Hematopoietic multipotent progenitor cell treated with erythropoietin and hydrocortisone succinate and interleukin-3 and kit ligand, for 15 days (in vitro differentiated cells): Measurements from ENCODE around the gene CYB561.

Experiments used
- DNase-seq: peaks from one replicate; pipeline ENCODE4 v3.0.0-alpha.2; 2015; ENCODE audit warnings: low spot score

The CYB561 gene

GRCh38 chr17:63445954-63446752, at the start of gene CYB561:
TSS of gene CYB561 (minus strand) at chr17:63446306. CDS start at chr17:63437547, 8,759 bp downstream.
- DNase-seq: peak; percentile 64

GRCh38 chr17:63495491-63495890, 49.4 kb upstream of the CYB561 start:
- DNase-seq: no peak

- DNase-seq: no peak
These were observed 48.3 kb upstream of the CYB561 start for GRCh38 chr17:63494300-63494928.

- no peak for DNase-seq
These were observed 47.3 kb upstream of the CYB561 start for GRCh38 chr17:63493411-63493810.

- DNase-seq: no peak
These were observed 46.8 kb upstream of the CYB561 start for GRCh38 chr17:63492940-63493339.

GRCh38 chr17:63491977-63492618, 46.0 kb upstream of the CYB561 start:
- no peak for DNase-seq

GRCh38 chr17:63491413-63491812, 45.3 kb upstream of the CYB561 start:
- no peak for DNase-seq

- no peak for DNase-seq
These were observed 44.8 kb upstream of the CYB561 start for GRCh38 chr17:63490858-63491400.

GRCh38 chr17:63490329-63490728, 44.2 kb upstream of the CYB561 start:
- DNase-seq: no peak

- DNase-seq: no peak
These were observed 43.2 kb upstream of the CYB561 start for GRCh38 chr17:63489291-63489690.

GRCh38 chr17:63488851-63489250, 42.7 kb upstream of the CYB561 start:
- no peak for DNase-seq

GRCh38 chr17:63487014-63487339, 40.9 kb upstream of the CYB561 start:
- DNase-seq: no peak

GRCh38 chr17:63486317-63487013, 40.4 kb upstream of the CYB561 start:
- no peak for DNase-seq

GRCh38 chr17:63483655-63484575, 37.8 kb upstream of the CYB561 start:
- DNase-seq: no peak

GRCh38 chr17:63483038-63483437, 36.9 kb upstream of the CYB561 start:
- no peak for DNase-seq

GRCh38 chr17:63482509-63482908, 36.4 kb upstream of the CYB561 start:
- no peak for DNase-seq

- no peak for DNase-seq
These were observed 35.4 kb upstream of the CYB561 start for GRCh38 chr17:63481488-63481870.

GRCh38 chr17:63480826-63481487, 34.9 kb upstream of the CYB561 start:
- DNase-seq: no peak

GRCh38 chr17:63480192-63480784, 34.2 kb upstream of the CYB561 start:
- DNase-seq: no peak

GRCh38 chr17:63479495-63480184, 33.5 kb upstream of the CYB561 start:
- DNase-seq: no peak
